GM06990 (cell line): ENCODE measurements around the gene SENP5.

Experiments
- DNase-seq: peaks from one replicate; pipeline ENCODE4 v3.0.0-alpha.2; 2011; ENCODE audit not compliant: insufficient read length; ENCODE audit errors: extremely low read depth
- H3K27me3 ChIP-seq: replicated peaks from 2 replicates; pipeline ENCODE4 v1.6.0; 2011; ENCODE audit warnings: low read length; ENCODE audit not compliant: control insufficient read depth, insufficient read depth
- H3K36me3 ChIP-seq: 2 replicates; pipeline ENCODE4 v1.5.1; 2011; ENCODE audit warnings: low read length; ENCODE audit not compliant: control insufficient read depth, insufficient read depth
- H3K4me3 ChIP-seq: replicated peaks from 2 replicates; pipeline ENCODE4 v1.5.1; 2011; ENCODE audit warnings: low read depth, mild to moderate bottlenecking, control low read depth, low read length
- CTCF ChIP-seq: IDR thresholded peaks from 2 replicates; pipeline ENCODE4 v1.5.1; 2011; ENCODE audit warnings: low read length, control low read depth, mild to moderate bottlenecking, inconsistent platforms; ENCODE audit not compliant: insufficient read depth, poor library complexity, severe bottlenecking

SENP5 gene

GRCh38 chr3:196976941-196977340 lies 109.2 kb downstream of the SENP5 start:
- no peak for DNase-seq
- TF ChIP-seq CTCF = no peak
- H3K4me3 ChIP-seq = no peak overlapping the region
- H3K27me3 ChIP-seq = no peaks in the 10 kb centered on the region
- no peaks in the 10 kb centered on the region for H3K36me3 ChIP-seq

GRCh38 chr3:196979545-196979944 lies 111.8 kb downstream of the SENP5 start:
- Histone ChIP-seq H3K36me3 (no peaks in the 10 kb centered on the region), H3K27me3 (no peaks in the 10 kb centered on the region), H3K4me3 (no peak overlapping the region)
- no peak for DNase-seq
- TF ChIP-seq CTCF = no peak

- TF ChIP-seq CTCF = no peak
- Histone ChIP-seq H3K27me3 (no peaks in the 10 kb centered on the region), H3K4me3 (no peak overlapping the region), H3K36me3 (no peaks in the 10 kb centered on the region)
- DNase-seq = no peak
Measured at GRCh38 chr3:196981657-196982056, 113.9 kb downstream of the SENP5 start.

- H3K27me3 ChIP-seq = no peaks in the 10 kb centered on the region
- no peak for DNase-seq
- no peaks in the 10 kb centered on the region for H3K36me3 ChIP-seq
- no peak for TF ChIP-seq CTCF
- no peak overlapping the region for H3K4me3 ChIP-seq
Measured at GRCh38 chr3:196983186-196983585, 115.5 kb downstream of the SENP5 start.
